HepG2 (cell line): ENCODE measurements around the gene FGD2. TPM values are rescaled to one million over a fixed set of nuclear protein-coding genes. Genes with fewer than 3 reads are reported as not detected.

Experiments
- CEBPZ ChIP-seq: IDR thresholded peaks from 2 replicates; pipeline ENCODE4 v1.6.1; 2012; ENCODE audit warnings: low read length, improper control_type of control experiment
- MYC ChIP-seq: sonication (generic); formaldehyde crosslinking; IDR thresholded peaks from 2 replicates; pipeline ENCODE4 v1.9.0; 2021; ENCODE audit warnings: missing genetic modification reagents, borderline replicate concordance
- NCOR1 ChIP-seq: fragments of 200-600 bp; sonication (generic); IDR thresholded peaks from 2 replicates; pipeline ENCODE4 v1.7.0; 2017; ENCODE audit warnings: antibody characterized with exemption, low read length, borderline replicate concordance
- POGZ ChIP-seq: sonication (generic); formaldehyde crosslinking; IDR thresholded peaks from 2 replicates; pipeline ENCODE4 v1.4.0; 2020; ENCODE audit warnings: mild to moderate bottlenecking, missing genetic modification reagents
- PRMT3 ChIP-seq: sonication (generic); formaldehyde crosslinking; IDR thresholded peaks from 2 replicates; pipeline ENCODE4 v1.8.1; 2022; ENCODE audit warnings: low read depth, mild to moderate bottlenecking, moderate library complexity, missing genetic modification reagents, borderline replicate concordance
- RBM39 ChIP-seq: fragments of 200-400 bp; formaldehyde crosslinking; IDR thresholded peaks from one replicate; pipeline ENCODE4 v1.6.1; 2018; ENCODE audit warnings: antibody characterized with exemption, mild to moderate bottlenecking, low read depth, low read length; ENCODE audit not compliant: poor library complexity, severe bottlenecking
- SP4 ChIP-seq: sonication (generic); formaldehyde crosslinking; IDR thresholded peaks from 2 replicates; pipeline ENCODE4 v1.8.1; 2023; ENCODE audit warnings: mild to moderate bottlenecking, missing genetic modification reagents
- TRIM24 ChIP-seq: sonication (generic); formaldehyde crosslinking; IDR thresholded peaks from 2 replicates; pipeline ENCODE4 v1.8.0; 2022; ENCODE audit warnings: mild to moderate bottlenecking, missing genetic modification reagents
- ZIK1 ChIP-seq: sonication (generic); formaldehyde crosslinking; IDR thresholded peaks from 2 replicates; pipeline ENCODE4 v1.5.0; 2020; ENCODE audit warnings: mild to moderate bottlenecking, low read depth, missing genetic modification reagents, borderline replicate concordance
- ZNF121 ChIP-seq: sonication (generic); formaldehyde crosslinking; IDR thresholded peaks from 2 replicates; pipeline ENCODE4 v1.5.0; 2020; ENCODE audit warnings: mild to moderate bottlenecking, missing genetic modification reagents
- ZNF160 ChIP-seq: sonication (generic); formaldehyde crosslinking; IDR thresholded peaks from 2 replicates; pipeline ENCODE4 v1.8.0; 2022; ENCODE audit warnings: mild to moderate bottlenecking, inconsistent platforms, missing genetic modification reagents
- ZNF337 ChIP-seq: sonication (generic); formaldehyde crosslinking; IDR thresholded peaks from 2 replicates; pipeline ENCODE4 v1.5.1; 2020; ENCODE audit warnings: missing genetic modification reagents, low read depth, mild to moderate bottlenecking, borderline replicate concordance
- ZNF383 ChIP-seq: sonication (generic); formaldehyde crosslinking; IDR thresholded peaks from 2 replicates; pipeline ENCODE4 v1.4.0; 2020; ENCODE audit warnings: missing genetic modification reagents, mild to moderate bottlenecking, borderline replicate concordance
- ZNF572 ChIP-seq: sonication (generic); formaldehyde crosslinking; IDR thresholded peaks from 2 replicates; pipeline ENCODE4 v1.5.1; 2020; ENCODE audit warnings: mild to moderate bottlenecking, missing genetic modification reagents
- ZNF704 ChIP-seq: sonication (generic); formaldehyde crosslinking; IDR thresholded peaks from 2 replicates; pipeline ENCODE4 v1.8.1; 2023; ENCODE audit warnings: mild to moderate bottlenecking, inconsistent platforms, moderate library complexity, missing genetic modification reagents, borderline replicate concordance
- polyA plus RNA-seq, 8 experiments: library from polyadenylated mRNA; depleted of rRNA in 3 of 8; stranded (reverse) in 7 of 8; unstranded in 1 of 8; fragments of >200 nt; fragmentation: Illumina TruSeq in 4 of 8; extraction: Trizol in 4 of 8; gene quantifications; 2 replicates each; pipeline versions ENCODE4 v1.2.1 to v1.2.3, GENCODE V29; 2011 to 2016; ENCODE audit warnings: low read depth in 4 of 8, missing spikeins in 1 of 8, mixed read lengths in 1 of 8; ENCODE audit not compliant: insufficient read depth in 1 of 8
- total RNA-seq, 5 experiments: library from RNA; depleted of rRNA; stranded (reverse); fragments of >200 nt; fragmentation: Illumina TruSeq; extraction: Trizol; gene quantifications; 2 replicates each; pipeline ENCODE4 v1.2.3, GENCODE V29; 2016; ENCODE audit warnings: low read depth in 1 of 5
- TF ChIP-seq, protein P1 (sequence below): sonication (generic); formaldehyde crosslinking; conservative IDR thresholded peaks from 2 replicates; pipeline ENCODE4 v1.5.0; 2020; ENCODE audit warnings: missing genetic modification reagents
- TF ChIP-seq, protein P2 (sequence below): sonication (generic); formaldehyde crosslinking; IDR thresholded peaks from 2 replicates; pipeline ENCODE4 v1.4.0; 2020; ENCODE audit warnings: missing genetic modification reagents, borderline replicate concordance

The FGD2 gene
- total and polyA plus RNA-seq, 2 of the 13 experiments (the other 11 are each of a cell fraction or from before 2014, with no cell fraction given), result not detected

DNA sequence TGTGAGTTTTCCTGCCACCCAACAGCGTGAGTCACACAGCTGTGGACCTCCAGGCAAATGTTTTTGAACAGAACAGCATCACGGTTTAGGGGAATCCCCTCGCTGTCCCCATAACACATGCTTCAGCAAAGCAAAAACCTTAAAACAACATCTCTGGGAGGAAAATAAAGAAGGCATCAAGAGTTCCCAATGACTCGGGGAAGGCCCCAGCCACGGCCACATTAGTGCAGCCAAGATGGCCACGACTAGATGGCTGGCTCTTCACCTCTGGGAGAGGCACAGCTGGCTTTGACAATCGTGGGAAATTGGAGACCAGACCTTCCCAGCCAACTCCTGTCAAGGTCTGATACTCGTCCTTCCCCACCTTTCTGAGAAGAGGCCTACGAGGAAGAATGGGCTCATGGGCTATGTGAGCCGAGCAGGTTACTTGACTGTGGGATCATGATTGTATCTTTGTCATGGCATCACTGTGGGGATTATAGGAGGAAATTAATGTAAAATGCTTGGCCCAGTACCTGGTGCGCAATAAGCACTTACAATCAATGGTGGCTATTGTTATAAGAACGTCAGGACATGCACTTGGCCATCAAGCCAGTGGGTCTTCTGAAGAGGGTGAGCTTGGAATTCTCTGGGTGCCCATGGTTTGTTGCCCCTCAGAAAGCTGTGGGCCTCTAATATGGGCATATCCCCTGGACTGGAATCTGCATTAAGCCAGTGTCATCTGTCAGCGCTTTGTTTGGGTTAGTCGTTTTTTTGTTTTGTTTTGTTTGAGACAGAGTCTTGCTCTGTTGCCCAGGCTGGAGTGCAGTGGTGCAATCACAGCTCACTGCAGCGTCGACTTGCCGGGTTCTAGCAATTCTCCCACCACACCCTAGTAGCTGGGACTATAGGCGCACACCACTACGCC, 43.6 kb downstream of the FGD2 start (continued):
- TF ChIP-seq ZNF160, result no peak
- TF ChIP-seq MYC, result no peak
- no peak for TF ChIP-seq ZNF572 (CRISPR knock-in tag)
- TF ChIP-seq NCOR1, result no peak
- TF ChIP-seq SP4 (CRISPR knock-in tag), result no peak
- no peak for TF ChIP-seq ZNF704 (CRISPR knock-in tag)
- no peak for TF ChIP-seq RBM39
- no peak for TF ChIP-seq ZIK1 (CRISPR knock-in tag)
- no peak for TF ChIP-seq TRIM24 (CRISPR knock-in tag)
- TF ChIP-seq POGZ (CRISPR knock-in tag), result no peak
- no peak for TF ChIP-seq ZNF337 (CRISPR knock-in tag)
- TF ChIP-seq, protein P1, sequence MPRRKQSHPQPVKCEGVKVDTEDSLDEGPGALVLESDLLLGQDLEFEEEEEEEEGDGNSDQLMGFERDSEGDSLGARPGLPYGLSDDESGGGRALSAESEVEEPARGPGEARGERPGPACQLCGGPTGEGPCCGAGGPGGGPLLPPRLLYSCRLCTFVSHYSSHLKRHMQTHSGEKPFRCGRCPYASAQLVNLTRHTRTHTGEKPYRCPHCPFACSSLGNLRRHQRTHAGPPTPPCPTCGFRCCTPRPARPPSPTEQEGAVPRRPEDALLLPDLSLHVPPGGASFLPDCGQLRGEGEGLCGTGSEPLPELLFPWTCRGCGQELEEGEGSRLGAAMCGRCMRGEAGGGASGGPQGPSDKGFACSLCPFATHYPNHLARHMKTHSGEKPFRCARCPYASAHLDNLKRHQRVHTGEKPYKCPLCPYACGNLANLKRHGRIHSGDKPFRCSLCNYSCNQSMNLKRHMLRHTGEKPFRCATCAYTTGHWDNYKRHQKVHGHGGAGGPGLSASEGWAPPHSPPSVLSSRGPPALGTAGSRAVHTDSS (CRISPR knock-in tag), result no peak
- no peak for TF ChIP-seq CEBPZ
- no peak for TF ChIP-seq PRMT3 (CRISPR knock-in tag)
- peak; percentile 91 for TF ChIP-seq ZNF121 (CRISPR knock-in tag)
- TF ChIP-seq ZNF383, result no peak
- TF ChIP-seq, protein P2, sequence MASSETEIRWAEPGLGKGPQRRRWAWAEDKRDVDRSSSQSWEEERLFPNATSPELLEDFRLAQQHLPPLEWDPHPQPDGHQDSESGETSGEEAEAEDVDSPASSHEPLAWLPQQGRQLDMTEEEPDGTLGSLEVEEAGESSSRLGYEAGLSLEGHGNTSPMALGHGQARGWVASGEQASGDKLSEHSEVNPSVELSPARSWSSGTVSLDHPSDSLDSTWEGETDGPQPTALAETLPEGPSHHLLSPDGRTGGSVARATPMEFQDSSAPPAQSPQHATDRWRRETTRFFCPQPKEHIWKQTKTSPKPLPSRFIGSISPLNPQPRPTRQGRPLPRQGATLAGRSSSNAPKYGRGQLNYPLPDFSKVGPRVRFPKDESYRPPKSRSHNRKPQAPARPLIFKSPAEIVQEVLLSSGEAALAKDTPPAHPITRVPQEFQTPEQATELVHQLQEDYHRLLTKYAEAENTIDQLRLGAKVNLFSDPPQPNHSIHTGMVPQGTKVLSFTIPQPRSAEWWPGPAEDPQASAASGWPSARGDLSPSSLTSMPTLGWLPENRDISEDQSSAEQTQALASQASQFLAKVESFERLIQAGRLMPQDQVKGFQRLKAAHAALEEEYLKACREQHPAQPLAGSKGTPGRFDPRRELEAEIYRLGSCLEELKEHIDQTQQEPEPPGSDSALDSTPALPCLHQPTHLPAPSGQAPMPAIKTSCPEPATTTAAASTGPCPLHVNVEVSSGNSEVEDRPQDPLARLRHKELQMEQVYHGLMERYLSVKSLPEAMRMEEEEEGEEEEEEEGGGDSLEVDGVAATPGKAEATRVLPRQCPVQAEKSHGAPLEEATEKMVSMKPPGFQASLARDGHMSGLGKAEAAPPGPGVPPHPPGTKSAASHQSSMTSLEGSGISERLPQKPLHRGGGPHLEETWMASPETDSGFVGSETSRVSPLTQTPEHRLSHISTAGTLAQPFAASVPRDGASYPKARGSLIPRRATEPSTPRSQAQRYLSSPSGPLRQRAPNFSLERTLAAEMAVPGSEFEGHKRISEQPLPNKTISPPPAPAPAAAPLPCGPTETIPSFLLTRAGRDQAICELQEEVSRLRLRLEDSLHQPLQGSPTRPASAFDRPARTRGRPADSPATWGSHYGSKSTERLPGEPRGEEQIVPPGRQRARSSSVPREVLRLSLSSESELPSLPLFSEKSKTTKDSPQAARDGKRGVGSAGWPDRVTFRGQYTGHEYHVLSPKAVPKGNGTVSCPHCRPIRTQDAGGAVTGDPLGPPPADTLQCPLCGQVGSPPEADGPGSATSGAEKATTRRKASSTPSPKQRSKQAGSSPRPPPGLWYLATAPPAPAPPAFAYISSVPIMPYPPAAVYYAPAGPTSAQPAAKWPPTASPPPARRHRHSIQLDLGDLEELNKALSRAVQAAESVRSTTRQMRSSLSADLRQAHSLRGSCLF, result no peak
